Stimulated activated memory B cell treated with anti-CD40 and anti-IgM and Interleukin-4, amounts not matched to agents 10 μg/mL and 1 μg/mL and 100 μg/mL, for 72 hours (primary cell): ENCODE data around the gene ATF2.

Source experiments
- ATAC-seq: fragments of 150-1000 bp; cut with Tn5 transposase; 2 replicates; pipeline ENCODE4 v1.10.0; 2021
- H3K27ac Mint-ChIP-seq: one replicate; pipeline ENCODE4 v1.8.0; 2022; ENCODE audit warnings: mild to moderate bottlenecking, mixed read lengths
- H3K27me3 Mint-ChIP-seq: one replicate; pipeline ENCODE4 v1.8.0; 2022; ENCODE audit warnings: mixed read lengths
- H3K36me3 Mint-ChIP-seq: one replicate; pipeline ENCODE4 v1.8.0; 2022; ENCODE audit warnings: mixed read lengths
- H3K4me1 Mint-ChIP-seq: one replicate; pipeline ENCODE4 v1.8.0; 2022; ENCODE audit warnings: mixed read lengths
- H3K4me3 Mint-ChIP-seq: one replicate; pipeline ENCODE4 v1.8.0; 2022; ENCODE audit warnings: mild to moderate bottlenecking, moderate library complexity, mixed read lengths
- H3K9me3 Mint-ChIP-seq: one replicate; pipeline ENCODE4 v1.8.0; 2022; ENCODE audit warnings: mixed read lengths

Gene ATF2

DNA sequence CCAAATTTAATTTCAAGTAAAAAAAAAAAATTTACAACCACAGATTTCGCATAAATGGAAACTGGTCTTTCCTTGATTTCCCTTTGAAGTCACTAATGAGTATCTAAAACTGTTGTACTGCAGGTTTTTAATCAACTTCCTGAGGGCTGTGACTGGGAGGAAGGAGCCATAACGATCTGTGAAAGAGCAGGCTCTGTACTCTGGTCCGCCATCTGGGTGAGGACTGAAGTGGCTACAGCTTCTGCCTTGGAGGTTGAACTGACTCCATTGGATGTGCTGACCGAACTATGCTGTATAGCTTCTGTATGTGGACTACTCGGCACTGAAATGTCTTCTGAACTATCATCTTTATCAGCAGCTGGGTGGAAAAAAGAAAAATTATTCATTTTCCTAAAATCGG, 93.5 kb downstream of the ATF2 start:
- no peak overlapping the region for H3K4me3 Mint-ChIP-seq
- no peak overlapping the region for H3K27ac Mint-ChIP-seq
- H3K27me3 Mint-ChIP-seq: no peaks in the 10 kb centered on the region
- H3K4me1 Mint-ChIP-seq: no peaks in the 10 kb centered on the region
- ATAC-seq: no peak
- H3K36me3 Mint-ChIP-seq: peaks cover 50% of the 10 kb centered on the region
- no peaks in the 10 kb centered on the region for H3K9me3 Mint-ChIP-seq

DNA sequence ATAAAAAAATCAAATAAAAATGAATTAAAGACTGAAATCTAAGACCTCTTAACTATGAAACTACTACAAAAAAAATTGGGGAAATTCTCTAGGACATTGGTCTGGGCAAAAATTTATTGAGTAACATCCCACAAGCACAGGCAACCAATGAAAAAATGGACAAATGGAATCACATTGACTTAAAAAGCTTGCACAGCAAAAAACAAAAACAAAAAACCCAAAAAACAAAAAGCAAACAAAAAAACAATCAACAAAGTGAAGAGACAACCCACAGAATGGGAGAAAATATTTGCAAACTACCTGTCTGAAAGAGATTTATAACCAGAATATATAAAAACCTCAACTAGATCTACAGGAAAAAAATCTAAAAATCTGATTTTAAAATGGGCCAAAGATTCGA, 99.5 kb downstream of the ATF2 start:
- Mint-ChIP-seq H3K9me3 (no peaks in the 10 kb centered on the region), H3K36me3 (peaks cover 70% of the 10 kb centered on the region), H3K4me3 (no peak overlapping the region), H3K27me3 (no peaks in the 10 kb centered on the region), H3K4me1 (no peaks in the 10 kb centered on the region), H3K27ac (no peak overlapping the region)
- no peak for ATAC-seq

DNA sequence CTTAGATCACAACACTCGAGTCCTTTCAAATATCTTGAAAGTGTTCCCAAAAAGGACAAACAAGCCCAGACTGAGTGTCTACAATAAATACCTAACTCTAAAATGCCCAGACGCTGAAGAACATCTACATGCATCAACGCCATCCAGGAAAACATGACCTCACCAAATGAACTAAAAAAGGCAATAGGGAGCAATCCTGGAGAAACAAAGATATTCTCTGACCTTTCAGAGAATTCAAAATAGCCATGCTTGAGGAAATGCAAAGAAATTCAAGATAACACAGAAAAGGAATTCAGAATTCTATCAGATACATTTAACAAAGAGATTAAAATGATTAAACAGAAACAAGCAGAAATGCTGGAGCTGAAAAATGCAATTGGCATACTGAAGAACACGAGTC, 101.6 kb downstream of the ATF2 start:
- no peaks in the 10 kb centered on the region for H3K9me3 Mint-ChIP-seq
- H3K27ac Mint-ChIP-seq: no peak overlapping the region
- H3K36me3 Mint-ChIP-seq: peaks cover 72% of the 10 kb centered on the region
- H3K4me3 Mint-ChIP-seq: no peak overlapping the region
- no peaks in the 10 kb centered on the region for H3K4me1 Mint-ChIP-seq
- no peak for ATAC-seq
- no peaks in the 10 kb centered on the region for H3K27me3 Mint-ChIP-seq

DNA sequence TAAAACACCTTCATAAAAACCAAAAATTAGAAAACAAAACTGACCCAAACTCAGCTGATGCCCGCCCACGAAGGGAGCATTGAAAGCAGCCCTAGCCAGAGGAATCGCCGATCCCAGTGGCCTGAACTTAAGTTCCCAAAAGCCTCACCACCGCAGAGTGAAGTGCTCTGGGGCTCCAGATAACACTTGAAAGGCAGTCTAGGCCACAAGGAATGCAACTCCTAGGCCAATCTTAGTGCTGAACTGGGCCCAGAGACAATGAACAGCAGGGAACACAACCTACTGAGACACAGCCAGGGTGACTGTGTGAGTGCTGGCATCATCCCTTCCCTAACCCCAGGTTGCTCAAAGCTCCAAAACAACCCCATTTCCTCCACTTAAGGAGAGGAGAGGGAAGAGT, 103.2 kb downstream of the ATF2 start:
- H3K27me3 Mint-ChIP-seq: no peaks in the 10 kb centered on the region
- H3K4me1 Mint-ChIP-seq: no peaks in the 10 kb centered on the region
- H3K9me3 Mint-ChIP-seq: no peaks in the 10 kb centered on the region
- no peak overlapping the region for H3K4me3 Mint-ChIP-seq
- H3K36me3 Mint-ChIP-seq: peaks cover 73% of the 10 kb centered on the region
- no peak overlapping the region for H3K27ac Mint-ChIP-seq
- no peak for ATAC-seq

DNA sequence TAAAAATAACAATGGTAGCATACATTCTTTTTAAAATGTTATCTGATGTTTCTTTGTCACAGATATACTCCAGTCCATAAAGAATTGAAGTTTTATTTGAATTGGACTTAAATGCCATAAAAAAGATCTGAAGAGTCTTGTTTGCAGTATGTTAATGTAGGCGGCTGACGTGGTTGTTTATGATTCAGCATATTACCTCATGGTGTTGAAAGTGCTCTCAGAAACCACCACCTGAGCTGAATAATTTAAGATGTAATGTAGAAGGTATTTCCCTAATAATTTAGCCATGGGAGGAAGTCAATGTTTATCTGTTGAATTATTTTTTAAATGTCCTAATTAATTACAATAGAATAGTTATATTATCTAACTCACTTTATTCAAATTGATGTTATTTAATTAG, 104.3 kb downstream of the ATF2 start:
- H3K4me1 Mint-ChIP-seq: no peaks in the 10 kb centered on the region
- no peaks in the 10 kb centered on the region for H3K27me3 Mint-ChIP-seq
- H3K27ac Mint-ChIP-seq: no peak overlapping the region
- ATAC-seq: no peak
- no peaks in the 10 kb centered on the region for H3K9me3 Mint-ChIP-seq
- H3K36me3 Mint-ChIP-seq: peaks cover 75% of the 10 kb centered on the region
- no peak overlapping the region for H3K4me3 Mint-ChIP-seq

DNA sequence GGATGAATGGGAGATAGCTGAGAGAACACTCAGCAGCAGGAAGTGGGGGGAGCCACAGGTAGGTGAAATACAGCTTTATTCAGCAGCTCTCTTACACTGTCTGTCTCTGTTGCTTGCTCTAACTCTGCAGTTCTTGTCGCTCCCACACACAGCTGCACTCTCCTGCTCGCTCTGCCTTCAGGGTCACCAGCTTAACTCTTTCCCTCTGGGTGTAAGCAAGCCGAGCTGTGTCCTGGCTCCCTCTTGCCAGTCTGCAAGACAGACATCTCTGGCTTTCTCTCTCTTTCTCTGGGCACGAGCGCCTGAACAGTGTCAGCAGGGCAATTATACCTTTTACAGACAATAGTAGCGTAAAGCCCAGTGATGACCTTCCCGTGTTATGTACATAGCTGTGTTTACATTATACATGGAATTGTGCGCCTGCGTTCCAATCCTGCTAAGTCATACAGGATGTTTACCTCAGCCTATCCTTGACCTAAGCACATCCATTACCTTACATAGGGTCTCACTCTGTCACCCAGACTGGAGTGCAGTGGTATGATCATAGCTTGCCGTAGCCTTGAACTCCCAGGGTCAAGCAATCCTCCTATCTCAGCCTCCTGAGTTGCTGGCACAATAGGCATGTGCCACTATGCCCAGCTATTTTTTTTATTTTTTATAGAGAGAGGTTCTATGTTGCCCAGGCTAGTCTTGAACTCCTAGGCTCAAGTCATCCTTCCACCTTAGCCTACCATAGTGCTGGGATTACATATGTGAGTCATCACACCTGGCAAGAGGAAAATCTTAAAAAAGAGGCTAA, 105.0 kb downstream of the ATF2 start:
- H3K36me3 Mint-ChIP-seq: peaks cover 73% of the 10 kb centered on the region
- no peak overlapping the region for H3K27ac Mint-ChIP-seq
- ATAC-seq: no peak
- H3K27me3 Mint-ChIP-seq: no peaks in the 10 kb centered on the region
- no peaks in the 10 kb centered on the region for H3K4me1 Mint-ChIP-seq
- H3K4me3 Mint-ChIP-seq: no peak overlapping the region
- no peaks in the 10 kb centered on the region for H3K9me3 Mint-ChIP-seq

DNA sequence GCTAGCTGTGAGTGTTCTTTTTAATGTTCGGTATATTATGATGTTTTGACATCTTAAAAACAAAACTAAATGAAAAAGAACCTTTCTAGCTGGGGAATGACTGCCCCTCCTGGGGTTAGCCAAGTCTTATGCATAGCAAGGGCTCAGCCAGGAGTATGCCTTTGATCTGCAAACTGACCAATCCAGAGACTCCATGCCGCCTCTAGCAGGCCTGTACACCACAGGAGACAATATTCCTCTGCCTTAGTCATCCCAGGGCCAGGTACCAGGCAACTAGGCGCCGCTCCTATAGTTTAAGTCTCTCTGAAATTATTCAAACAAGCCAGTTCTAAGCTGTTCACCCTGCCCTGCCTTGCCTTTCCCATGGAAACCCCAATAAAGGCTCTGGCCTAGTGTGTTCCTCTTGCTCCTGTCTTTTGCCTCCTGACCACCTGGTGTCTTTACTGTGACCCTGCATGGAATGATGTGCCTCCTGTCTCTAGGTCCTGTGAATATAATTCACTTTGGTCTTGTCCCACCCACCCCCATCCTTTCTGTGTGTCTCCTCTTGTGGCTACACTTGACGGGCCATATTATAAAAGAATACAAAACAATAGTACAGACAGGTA, 110.8 kb downstream of the ATF2 start:
- Mint-ChIP-seq H3K27ac (no peak overlapping the region), H3K9me3 (peaks cover 2% of the 10 kb centered on the region), H3K4me3 (no peak overlapping the region), H3K27me3 (no peaks in the 10 kb centered on the region), H3K4me1 (no peaks in the 10 kb centered on the region), H3K36me3 (peaks cover 26% of the 10 kb centered on the region)
- ATAC-seq: no peak

DNA sequence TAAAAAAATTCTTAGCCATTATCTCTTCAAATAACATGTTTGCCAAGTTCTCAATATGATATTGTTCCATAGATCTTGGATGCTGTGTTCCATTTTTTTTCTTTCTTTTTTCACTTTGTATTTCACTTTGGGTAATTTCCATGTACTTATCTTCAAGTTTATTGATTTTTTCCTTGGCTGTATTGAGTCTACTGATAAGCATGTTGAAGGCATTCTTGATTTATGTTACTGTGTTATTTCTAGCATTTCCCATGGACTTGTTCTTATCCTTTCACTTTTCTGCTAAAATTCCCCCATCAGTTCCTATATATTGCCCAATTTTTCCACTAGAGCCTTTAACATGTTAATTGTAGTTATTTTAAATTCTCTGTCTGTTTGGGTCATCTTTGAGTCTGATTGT, 112.0 kb downstream of the ATF2 start:
- Mint-ChIP-seq H3K36me3 (peaks cover 31% of the 10 kb centered on the region), H3K4me3 (no peak overlapping the region), H3K27ac (no peak overlapping the region), H3K27me3 (no peaks in the 10 kb centered on the region), H3K9me3 (peaks cover 2% of the 10 kb centered on the region), H3K4me1 (no peaks in the 10 kb centered on the region)
- ATAC-seq: no peak

DNA sequence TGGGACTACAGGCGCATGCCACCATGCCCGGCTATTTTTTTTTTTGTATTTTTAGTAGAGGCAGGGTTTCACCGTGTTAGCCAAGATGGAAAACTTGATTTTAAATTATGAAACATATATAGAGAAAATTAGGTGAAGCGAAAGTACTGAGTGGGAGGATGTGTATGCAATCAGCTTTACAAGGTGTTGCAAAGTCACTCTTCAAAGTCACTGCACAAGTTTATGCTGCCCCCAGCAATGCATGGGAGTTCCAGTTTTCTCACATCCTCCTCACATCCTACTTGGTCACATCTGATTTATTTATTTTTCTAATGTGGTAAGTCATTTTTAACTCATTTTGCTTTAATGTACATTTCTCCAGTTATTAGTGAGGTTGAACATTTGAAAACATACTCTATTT, 113.7 kb downstream of the ATF2 start:
- ATAC-seq: no peak
- no peak overlapping the region for H3K4me3 Mint-ChIP-seq
- no peak overlapping the region for H3K27ac Mint-ChIP-seq
- peaks cover 2% of the 10 kb centered on the region for H3K9me3 Mint-ChIP-seq
- H3K4me1 Mint-ChIP-seq: no peaks in the 10 kb centered on the region
- H3K27me3 Mint-ChIP-seq: no peaks in the 10 kb centered on the region
- H3K36me3 Mint-ChIP-seq: peaks cover 24% of the 10 kb centered on the region

DNA sequence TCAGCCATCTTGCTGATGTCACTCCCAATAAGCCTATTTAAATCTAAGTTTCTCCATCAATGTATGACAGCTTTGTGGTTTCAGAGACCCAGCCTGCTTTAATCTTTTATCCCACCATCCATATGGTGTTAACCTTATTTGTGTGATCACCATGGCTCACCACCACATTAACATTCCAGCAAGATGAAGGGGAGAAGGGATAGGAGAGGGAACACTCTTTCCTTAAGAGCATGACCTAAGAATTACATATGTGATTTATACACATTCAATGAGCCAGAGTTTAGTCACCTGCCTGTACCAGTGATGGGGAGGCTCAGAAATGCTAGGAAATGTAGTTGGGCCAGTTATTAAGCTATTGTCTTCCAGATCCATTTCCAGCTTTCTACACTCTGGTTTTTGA, 118.3 kb downstream of the ATF2 start:
- H3K4me1 Mint-ChIP-seq: peaks cover 5% of the 10 kb centered on the region
- no peak for ATAC-seq
- H3K27me3 Mint-ChIP-seq: no peaks in the 10 kb centered on the region
- H3K27ac Mint-ChIP-seq: no peak overlapping the region
- H3K9me3 Mint-ChIP-seq: no peaks in the 10 kb centered on the region
- H3K36me3 Mint-ChIP-seq: peaks cover 13% of the 10 kb centered on the region
- H3K4me3 Mint-ChIP-seq: no peak overlapping the region

DNA sequence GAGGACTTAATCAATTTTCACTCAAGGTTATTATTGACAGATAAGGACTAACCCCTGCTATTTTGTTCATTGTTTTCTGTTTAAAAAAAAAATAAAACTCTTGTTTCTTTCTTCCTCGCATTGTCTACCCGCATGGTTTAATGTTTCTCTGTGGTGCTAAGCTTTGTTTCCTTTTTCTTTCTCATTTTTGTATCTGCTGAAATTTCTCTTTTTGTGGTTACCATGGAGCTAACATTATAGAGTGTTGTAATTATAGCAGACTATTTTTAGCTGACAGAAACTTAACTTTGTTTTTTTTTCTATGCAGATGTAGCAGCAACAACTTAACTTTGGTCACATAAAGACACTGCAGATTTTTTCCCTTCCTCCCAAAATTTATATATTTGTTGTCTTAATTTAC, 119.7 kb downstream of the ATF2 start:
- peaks cover 9% of the 10 kb centered on the region for H3K4me1 Mint-ChIP-seq
- no peak for ATAC-seq
- no peak overlapping the region for H3K27ac Mint-ChIP-seq
- H3K36me3 Mint-ChIP-seq: peaks cover 13% of the 10 kb centered on the region
- H3K4me3 Mint-ChIP-seq: no peak overlapping the region
- no peaks in the 10 kb centered on the region for H3K27me3 Mint-ChIP-seq
- no peaks in the 10 kb centered on the region for H3K9me3 Mint-ChIP-seq

DNA sequence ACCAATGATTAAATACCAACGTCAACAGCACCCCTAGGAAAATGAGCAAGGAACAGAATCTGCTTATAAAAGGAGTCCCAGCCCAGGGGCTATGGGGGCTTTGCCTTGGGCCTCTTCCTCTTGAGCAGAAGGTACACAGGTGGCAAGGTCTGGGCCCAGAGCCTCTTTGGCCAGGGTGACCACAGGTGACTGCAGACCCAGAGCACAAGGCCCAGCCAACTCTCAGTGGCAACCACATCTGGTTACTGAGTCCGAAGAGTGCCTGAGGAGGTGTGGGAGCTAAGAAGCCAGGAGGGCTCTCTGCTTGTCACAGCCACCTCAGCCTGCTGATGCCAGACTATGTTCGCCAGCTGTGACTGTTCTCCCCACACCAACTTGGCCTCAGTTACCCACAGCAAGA, 128.5 kb downstream of the ATF2 start:
- H3K9me3 Mint-ChIP-seq: peaks cover 3% of the 10 kb centered on the region
- no peak overlapping the region for H3K27ac Mint-ChIP-seq

DNA sequence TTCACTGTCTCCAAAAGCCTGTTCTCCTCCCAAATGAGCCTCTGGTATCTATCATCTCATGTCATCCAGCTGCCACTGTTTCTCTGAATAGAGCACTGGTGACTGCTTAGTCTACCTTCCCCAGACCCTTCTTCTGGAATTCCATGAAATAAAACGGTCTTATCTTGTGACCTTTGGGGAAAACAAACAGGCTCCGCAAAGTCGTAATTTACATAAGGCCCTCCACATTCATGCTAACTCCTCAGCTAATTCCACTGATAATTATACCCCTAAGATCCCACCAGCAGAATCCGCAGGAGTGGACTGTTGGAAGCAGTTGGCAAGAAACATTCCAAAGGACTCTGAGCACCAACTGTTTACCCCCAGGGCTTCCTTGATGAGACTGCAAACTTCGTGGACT, 129.0 kb downstream of the ATF2 start:
- no peak for ATAC-seq
- no peak overlapping the region for H3K4me3 Mint-ChIP-seq
- H3K4me1 Mint-ChIP-seq: no peaks in the 10 kb centered on the region

More for the DNA sequence above, 128.5 kb downstream of the ATF2 start:
- Mint-ChIP-seq H3K4me3 (no peak overlapping the region), H3K4me1 (peaks cover 2% of the 10 kb centered on the region), H3K36me3 (no peaks in the 10 kb centered on the region), H3K27me3 (no peaks in the 10 kb centered on the region)
- ATAC-seq: peak; percentile 20

DNA sequence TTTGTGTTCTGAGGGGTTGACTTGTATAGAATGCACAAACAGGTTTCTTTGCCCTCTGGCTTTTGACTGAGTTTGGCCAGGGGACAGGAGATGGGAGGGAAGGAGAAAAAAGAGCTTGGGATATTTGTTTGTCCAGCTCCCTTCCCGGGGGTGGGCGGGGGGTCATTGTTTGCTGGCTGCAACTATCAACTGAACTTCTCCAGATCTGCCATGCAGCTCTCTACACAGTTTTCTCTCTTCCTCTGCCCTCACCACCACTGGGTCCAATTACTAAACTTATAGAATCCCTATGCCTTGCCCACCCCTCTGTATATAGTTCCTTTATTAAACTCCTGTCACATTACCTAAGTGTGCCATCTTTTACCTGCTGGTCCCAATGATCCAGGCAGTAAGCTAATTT, 130.1 kb downstream of the ATF2 start:
- Mint-ChIP-seq H3K9me3 (peaks cover 3% of the 10 kb centered on the region), H3K27me3 (no peaks in the 10 kb centered on the region), H3K36me3 (no peaks in the 10 kb centered on the region), H3K4me3 (no peak overlapping the region), H3K4me1 (no peaks in the 10 kb centered on the region), H3K27ac (no peak overlapping the region)
- ATAC-seq: no peak

More for the DNA sequence above, 129.0 kb downstream of the ATF2 start:
- no peaks in the 10 kb centered on the region for H3K36me3 Mint-ChIP-seq
- peaks cover 3% of the 10 kb centered on the region for H3K9me3 Mint-ChIP-seq
- H3K27me3 Mint-ChIP-seq: no peaks in the 10 kb centered on the region
- no peak overlapping the region for H3K27ac Mint-ChIP-seq

DNA sequence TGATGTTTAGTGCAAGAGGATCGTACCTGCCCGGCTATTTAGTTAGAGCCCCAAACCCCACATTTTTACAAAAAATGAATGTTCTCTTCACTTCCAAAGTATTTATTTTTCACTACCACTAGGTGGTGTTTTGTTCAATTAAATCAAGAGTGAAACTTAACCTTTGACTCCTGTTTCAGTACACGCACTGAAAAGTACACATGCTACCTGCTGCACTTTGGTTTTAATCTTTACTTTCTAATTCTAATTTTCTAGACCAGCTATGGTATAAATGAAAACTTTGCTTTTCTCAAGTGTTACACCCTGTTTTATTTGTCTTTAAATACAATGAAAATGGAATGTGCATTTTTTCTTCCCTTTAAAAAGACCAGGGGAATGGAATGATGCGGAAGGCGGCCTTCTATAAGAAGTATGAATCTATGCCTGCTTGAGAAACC, 131.4 kb downstream of the ATF2 start:
- no peak overlapping the region for H3K27ac Mint-ChIP-seq
- H3K27me3 Mint-ChIP-seq: no peaks in the 10 kb centered on the region
- no peaks in the 10 kb centered on the region for H3K36me3 Mint-ChIP-seq
- no peaks in the 10 kb centered on the region for H3K4me1 Mint-ChIP-seq
- H3K9me3 Mint-ChIP-seq: no peaks in the 10 kb centered on the region
- no peak overlapping the region for H3K4me3 Mint-ChIP-seq
- ATAC-seq: no peak

DNA sequence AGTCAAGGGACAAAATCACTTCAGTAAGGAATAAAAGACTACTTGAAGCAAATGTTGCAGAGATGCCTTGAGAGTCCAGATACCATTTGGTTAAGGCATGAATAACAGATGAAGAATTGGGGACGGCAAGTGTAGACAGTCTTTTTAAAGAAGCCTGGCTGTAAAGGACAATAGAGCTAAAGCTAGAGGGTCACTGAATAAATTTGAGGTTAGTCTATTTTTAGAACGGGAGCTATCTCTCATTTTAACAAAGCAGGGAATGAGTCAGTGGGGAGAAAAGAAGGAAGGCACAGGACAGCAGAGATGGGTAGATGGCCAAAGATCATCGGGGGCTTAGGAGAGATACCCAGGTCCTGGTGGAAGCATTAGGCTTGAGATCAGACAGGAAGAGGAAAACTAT, 132.2 kb downstream of the ATF2 start:
- ATAC-seq: no peak
- Mint-ChIP-seq H3K27me3 (no peaks in the 10 kb centered on the region), H3K9me3 (no peaks in the 10 kb centered on the region), H3K4me3 (no peak overlapping the region), H3K36me3 (no peaks in the 10 kb centered on the region), H3K27ac (no peak overlapping the region), H3K4me1 (no peaks in the 10 kb centered on the region)
